DOHH2 (cell line): ENCODE data around the gene CCDC194.
"Not testable (repeated sequence)": the region's sequence is repeated elsewhere in the genome, so short reads cannot be mapped to it uniquely, and the experiment has no call there.

Source experiments
- H3F3A ChIP-seq: fragments of 200-600 bp; sonication (generic), shearing (Covaris generic); 2 replicates; pipeline ENCODE4 v1.6.0; 2016; ENCODE audit warnings: antibody characterized with exemption, mild to moderate bottlenecking; ENCODE audit not compliant: control insufficient read depth, insufficient read depth
- H3K27ac ChIP-seq: fragments of 200-600 bp; sonication (generic); 2 replicates; pipeline ENCODE4 v1.5.1; 2014; ENCODE audit warnings: low read depth, mild to moderate bottlenecking, low read length, moderate library complexity
- H3K27me3 ChIP-seq: fragments of 200-600 bp; sonication (generic); 2 replicates; pipeline ENCODE4 v1.6.1; 2014; ENCODE audit warnings: mild to moderate bottlenecking, low read length, mixed read lengths; ENCODE audit not compliant: control insufficient read depth
- H3K36me3 ChIP-seq: fragments of 200-600 bp; sonication (generic); 2 replicates; pipeline ENCODE4 v1.6.1; 2014; ENCODE audit warnings: mild to moderate bottlenecking, low read length, moderate library complexity, mixed read lengths; ENCODE audit not compliant: control insufficient read depth
- H3K4me1 ChIP-seq: fragments of 200-600 bp; sonication (generic); 2 replicates; pipeline ENCODE4 v1.6.1; 2014; ENCODE audit warnings: mild to moderate bottlenecking, low read length, mixed read lengths; ENCODE audit not compliant: control insufficient read depth
- H3K4me2 ChIP-seq: fragments of 200-600 bp; sonication (generic); 2 replicates; pipeline ENCODE4 v1.6.0; 2014; ENCODE audit warnings: mild to moderate bottlenecking, low read length, moderate library complexity
- H3K4me3 ChIP-seq: fragments of 200-600 bp; sonication (generic); 2 replicates; pipeline ENCODE4 v1.5.1; 2014; ENCODE audit warnings: mild to moderate bottlenecking, low read length, mixed read lengths
- H3K79me2 ChIP-seq: fragments of 200-600 bp; sonication (generic); 2 replicates; pipeline ENCODE4 v1.6.1; 2014; ENCODE audit warnings: mild to moderate bottlenecking, low read length, mixed read lengths; ENCODE audit not compliant: control insufficient read depth
- H3K9me2 ChIP-seq: fragments of 200-600 bp; sonication (generic); replicated peaks from 2 replicates; pipeline ENCODE4 v1.6.1; 2014; ENCODE audit warnings: mild to moderate bottlenecking, low read length, mixed read lengths; ENCODE audit not compliant: control insufficient read depth
- H3K9me3 ChIP-seq: fragments of 200-600 bp; sonication (generic); 2 replicates; pipeline ENCODE4 v1.6.1; 2014; ENCODE audit warnings: antibody characterized with exemption, low read length, mixed read lengths; ENCODE audit not compliant: control insufficient read depth, insufficient read depth
- H4K20me1 ChIP-seq: fragments of 200-600 bp; sonication (generic); 2 replicates; pipeline ENCODE4 v1.6.0; 2014; ENCODE audit warnings: low read depth, mild to moderate bottlenecking, antibody characterized with exemption, low read length, moderate library complexity; ENCODE audit not compliant: control insufficient read depth, insufficient read depth
- CTCF ChIP-seq: fragments of 200-600 bp; sonication (generic); IDR thresholded peaks from one replicate; pipeline ENCODE4 v1.5.1; 2014; ENCODE audit warnings: antibody characterized with exemption, mild to moderate bottlenecking, low read depth, low read length; ENCODE audit not compliant: poor library complexity, severe bottlenecking
- EZH2phosphoT487 ChIP-seq: fragments of 200-600 bp; sonication (generic); IDR thresholded peaks from 2 replicates; pipeline ENCODE4 v1.6.1; 2017; ENCODE audit warnings: borderline replicate concordance, mild to moderate bottlenecking, antibody characterized with exemption, low read length, moderate library complexity, mixed read lengths

Gene CCDC194

DNA sequence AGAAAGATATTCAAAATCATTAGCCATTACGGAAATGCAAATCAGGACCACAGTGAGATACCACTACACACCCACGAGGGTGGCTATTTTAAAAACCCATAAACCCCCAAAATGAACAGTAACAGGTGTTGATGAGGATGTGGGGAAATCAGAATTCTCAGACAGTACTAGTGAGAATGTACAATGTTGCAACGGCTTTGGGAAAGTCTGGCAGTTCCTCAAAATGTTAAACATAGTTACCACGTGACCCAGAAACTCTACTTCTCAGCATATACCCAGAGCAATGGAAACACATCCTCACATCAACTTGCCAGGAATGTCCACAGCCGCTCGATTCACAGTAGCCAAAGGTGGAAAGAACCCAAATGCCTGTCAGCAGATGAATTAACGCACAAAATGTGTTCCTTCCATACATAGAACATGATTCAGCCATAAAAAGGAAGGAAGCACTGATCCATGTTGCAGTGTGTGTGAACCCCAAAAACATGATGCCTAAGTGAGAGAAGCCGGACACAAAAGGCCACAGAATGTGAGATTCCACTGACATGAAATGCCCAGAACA lies 23.9 kb downstream of the CCDC194 start:
- H3K4me3 ChIP-seq, result peak overlapping the region; percentile 65
- no peaks in the 10 kb centered on the region for H4K20me1 ChIP-seq
- H3K9me2 ChIP-seq, result no peaks in the 10 kb centered on the region
- no peaks in the 10 kb centered on the region for H3K79me2 ChIP-seq
- H3K36me3 ChIP-seq, result no peaks in the 10 kb centered on the region
- H3K4me2 ChIP-seq, result peak overlapping the region; percentile 78
- H3K27me3 ChIP-seq, result no peaks in the 10 kb centered on the region
- H3K9me3 ChIP-seq, result no peaks in the 10 kb centered on the region
- H3F3A ChIP-seq, result peaks cover 6% of the 10 kb centered on the region
- TF ChIP-seq EZH2phosphoT487, result no peak
- TF ChIP-seq CTCF, result no peak
- peak overlapping the region; percentile 90 for H3K27ac ChIP-seq
- H3K4me1 ChIP-seq, result peaks cover 70% of the 10 kb centered on the region

DNA sequence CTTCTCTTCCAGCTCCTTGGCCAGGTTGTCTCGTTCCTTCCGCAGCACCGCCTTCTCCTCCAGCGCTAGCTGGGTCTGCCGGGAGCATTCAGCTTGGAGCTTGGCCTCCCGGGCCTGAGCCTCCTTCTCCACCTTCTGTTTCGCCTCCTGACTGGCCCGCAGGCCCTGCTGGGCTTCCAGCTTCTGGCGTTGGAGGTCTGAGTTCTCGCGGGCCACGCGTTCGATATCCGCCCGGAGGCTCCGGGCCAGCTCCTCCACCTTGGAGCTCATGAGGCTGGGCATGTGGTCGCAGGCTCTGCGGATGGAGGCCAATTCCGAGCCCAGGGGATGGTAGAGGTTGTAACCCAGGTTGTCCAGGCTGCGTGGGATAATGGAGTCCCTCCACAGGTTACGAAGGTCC lies 28.6 kb downstream of the CCDC194 start:
- H3K4me2 ChIP-seq, result no peak overlapping the region
- H4K20me1 ChIP-seq, result no peaks in the 10 kb centered on the region
- H3K36me3 ChIP-seq, result no peaks in the 10 kb centered on the region
- no peaks in the 10 kb centered on the region for H3K27me3 ChIP-seq
- H3F3A ChIP-seq, result peaks cover 4% of the 10 kb centered on the region
- H3K9me2 ChIP-seq, result no peaks in the 10 kb centered on the region
- H3K79me2 ChIP-seq, result no peaks in the 10 kb centered on the region
- H3K4me1 ChIP-seq, result peaks cover 27% of the 10 kb centered on the region
- no peak overlapping the region for H3K27ac ChIP-seq
- no peaks in the 10 kb centered on the region for H3K9me3 ChIP-seq
- TF ChIP-seq EZH2phosphoT487 (no peak), CTCF (no peak)
- H3K4me3 ChIP-seq, result no peak overlapping the region

DNA sequence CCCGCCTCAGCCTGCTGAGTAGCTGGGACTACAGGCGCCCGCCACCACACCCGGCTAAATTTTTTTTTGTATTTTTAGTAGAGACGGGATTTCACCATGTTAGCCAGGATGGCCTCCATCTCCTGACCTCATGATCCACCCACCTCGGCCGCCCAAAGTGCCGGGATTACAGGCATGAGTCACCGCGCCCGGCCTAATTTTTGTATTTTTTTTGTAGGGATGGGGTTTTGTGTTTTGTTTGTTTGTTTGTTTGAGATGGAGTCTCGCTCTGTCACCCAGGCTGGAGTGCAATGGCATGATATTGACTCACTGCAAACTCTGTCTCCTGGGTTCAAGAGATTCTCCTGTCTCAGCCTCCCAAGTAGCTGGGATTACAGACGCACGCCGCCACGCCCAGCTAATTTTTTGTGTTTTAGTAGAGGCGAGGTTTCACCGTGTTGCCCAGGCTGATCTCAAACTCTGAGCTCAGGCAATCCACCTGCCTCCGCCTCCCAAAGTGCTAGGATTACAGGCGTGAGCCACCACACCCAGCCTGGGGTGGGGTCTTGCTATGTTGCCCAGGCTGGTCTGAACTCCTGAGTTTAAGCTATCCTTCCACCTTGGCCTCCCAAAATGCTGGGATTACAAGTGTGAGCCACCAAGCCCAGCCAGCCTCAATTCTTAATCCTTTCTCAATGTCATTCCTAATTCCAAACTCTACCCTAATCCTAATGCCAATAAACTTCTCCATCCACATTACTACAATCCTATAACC lies 30.0 kb downstream of the CCDC194 start:
- not testable (repeated sequence) for H4K20me1 ChIP-seq, H3F3A ChIP-seq, H3K4me2 ChIP-seq, H3K36me3 ChIP-seq, H3K79me2 ChIP-seq, H3K27ac ChIP-seq, H3K4me3 ChIP-seq, H3K9me2 ChIP-seq, H3K9me3 ChIP-seq, H3K27me3 ChIP-seq
- H3K4me1 ChIP-seq, result peaks cover 14% of the 10 kb centered on the region
